Right atrium auricular region (tissue), 2 donors: ENCODE data around the gene CDKN2D. TPM values are rescaled to one million over a fixed set of nuclear protein-coding genes. Genes with fewer than 3 reads are reported as not detected.

Experiments used
- DNase-seq: peaks from one replicate; pipeline ENCODE4 v3.0.0-alpha.2; 2019; ENCODE audit warnings: low spot score
- H3K27ac ChIP-seq, 2 donors: fragments of 200-600 bp; sonication (generic); 1 replicate in 1 of 2; 2 replicates in 1 of 2; pipeline ENCODE4 v1.5.1; 2016 to 2019
- H3K27me3 ChIP-seq, 2 donors: fragments of 200-600 bp; sonication (generic); one replicate each; pipeline versions ENCODE4 v1.5.1 to v1.6.0; 2017 to 2019
- H3K36me3 ChIP-seq: fragments of 200-600 bp; sonication (generic); one replicate; pipeline ENCODE4 v1.5.1; 2016
- H3K4me1 ChIP-seq, 2 donors: fragments of 200-600 bp; sonication (generic); one replicate each; pipeline versions ENCODE4 v1.5.1 to v1.6.0; 2017 to 2019
- H3K4me3 ChIP-seq, 2 donors: fragments of 200-600 bp; sonication (generic); 1 replicate in 1 of 2; 2 replicates in 1 of 2; pipeline ENCODE4 v1.5.1; 2017 to 2019; ENCODE audit warnings: mild to moderate bottlenecking in 1 of 2, moderate library complexity in 1 of 2
- H3K9me3 ChIP-seq, 2 donors: fragments of 200-600 bp; sonication (generic); one replicate each; pipeline ENCODE4 v1.5.1; 2019
- total RNA-seq, 2 donors: library from RNA; depleted of rRNA; stranded (reverse); fragments of >200 nt; gene quantifications; one replicate each; pipeline ENCODE4 v1.1.0, GENCODE V29; 2016
- TF ChIP-seq, protein P1 (sequence below), 2 donors: fragments of 200-600 bp; sonication (generic); IDR thresholded peaks; one replicate each; pipeline ENCODE4 v1.5.1; 2019; ENCODE audit warnings: antibody characterized with exemption in 2 of 2

CDKN2D gene
- total RNA-seq, 2 donors from 2014 or later = 4.4 to 4.6 TPM

DNA sequence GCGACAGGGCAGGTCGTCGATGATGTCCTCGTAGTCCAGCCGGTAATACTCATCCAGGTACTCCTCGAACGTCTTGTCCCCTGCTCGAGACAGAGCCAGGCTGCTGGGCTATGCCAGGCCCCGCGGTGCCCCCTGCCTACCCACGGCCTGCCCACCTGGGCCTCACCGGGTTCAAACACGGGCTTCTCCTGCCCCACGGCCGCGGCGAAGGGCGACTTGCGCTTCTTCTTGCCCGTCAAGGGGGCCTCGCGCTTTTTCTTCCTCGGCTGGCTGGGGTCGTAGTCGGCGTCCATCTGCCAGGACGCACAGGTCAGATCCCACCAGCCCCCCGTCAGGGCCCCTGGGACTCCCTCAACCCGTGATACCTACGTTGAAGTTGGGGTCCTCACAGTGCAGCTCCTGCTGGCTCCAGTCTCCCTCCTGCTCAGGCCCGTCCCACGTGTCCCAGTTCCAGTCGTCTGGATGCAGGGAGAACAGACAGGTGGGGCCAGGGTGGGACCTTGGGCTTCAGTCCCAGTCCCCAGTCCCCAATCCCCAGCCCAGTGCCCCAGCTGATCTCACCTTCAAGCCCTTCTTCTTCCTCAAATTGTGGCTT lies 11.1 kb downstream of the CDKN2D start:
- peaks cover 73% of the 10 kb centered on the region for H3K36me3 ChIP-seq
- no peaks in the 10 kb centered on the region for H3K4me1 ChIP-seq
- H3K27me3 ChIP-seq = no peaks in the 10 kb centered on the region
- no peak for DNase-seq
- TF ChIP-seq, protein P1, sequence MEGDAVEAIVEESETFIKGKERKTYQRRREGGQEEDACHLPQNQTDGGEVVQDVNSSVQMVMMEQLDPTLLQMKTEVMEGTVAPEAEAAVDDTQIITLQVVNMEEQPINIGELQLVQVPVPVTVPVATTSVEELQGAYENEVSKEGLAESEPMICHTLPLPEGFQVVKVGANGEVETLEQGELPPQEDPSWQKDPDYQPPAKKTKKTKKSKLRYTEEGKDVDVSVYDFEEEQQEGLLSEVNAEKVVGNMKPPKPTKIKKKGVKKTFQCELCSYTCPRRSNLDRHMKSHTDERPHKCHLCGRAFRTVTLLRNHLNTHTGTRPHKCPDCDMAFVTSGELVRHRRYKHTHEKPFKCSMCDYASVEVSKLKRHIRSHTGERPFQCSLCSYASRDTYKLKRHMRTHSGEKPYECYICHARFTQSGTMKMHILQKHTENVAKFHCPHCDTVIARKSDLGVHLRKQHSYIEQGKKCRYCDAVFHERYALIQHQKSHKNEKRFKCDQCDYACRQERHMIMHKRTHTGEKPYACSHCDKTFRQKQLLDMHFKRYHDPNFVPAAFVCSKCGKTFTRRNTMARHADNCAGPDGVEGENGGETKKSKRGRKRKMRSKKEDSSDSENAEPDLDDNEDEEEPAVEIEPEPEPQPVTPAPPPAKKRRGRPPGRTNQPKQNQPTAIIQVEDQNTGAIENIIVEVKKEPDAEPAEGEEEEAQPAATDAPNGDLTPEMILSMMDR (IDR thresholded peaks at IDR 0.05) = no peak
- no peak overlapping the region for H3K4me3 ChIP-seq
- no peaks in the 10 kb centered on the region for H3K9me3 ChIP-seq
- no peak overlapping the region for H3K27ac ChIP-seq

DNA sequence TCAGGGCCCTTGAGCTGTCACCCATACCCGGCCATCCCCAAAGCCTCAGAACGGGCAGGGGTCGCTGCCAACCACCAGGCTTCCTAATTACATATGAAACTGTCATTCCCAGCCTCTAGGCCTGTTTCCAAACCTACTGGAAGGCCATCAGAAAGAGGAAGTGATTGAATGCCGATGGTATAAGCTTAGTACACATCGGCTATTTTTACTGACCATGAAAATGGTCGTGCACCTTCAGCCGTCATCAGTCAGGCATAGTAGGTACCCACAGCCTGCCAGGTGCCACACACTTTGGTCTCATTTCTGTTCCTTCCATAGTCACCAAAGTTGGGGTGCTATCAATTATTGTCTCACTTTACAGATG lies 13.2 kb downstream of the CDKN2D start:
- TF ChIP-seq, protein P1 (IDR thresholded peaks at IDR 0.05) = no peak
- Histone ChIP-seq H3K4me3 (no peak overlapping the region), H3K9me3 (no peaks in the 10 kb centered on the region), H3K36me3 (peaks cover 91% of the 10 kb centered on the region), H3K4me1 (no peaks in the 10 kb centered on the region), H3K27ac (no peak overlapping the region), H3K27me3 (no peaks in the 10 kb centered on the region)
- no peak for DNase-seq

DNA sequence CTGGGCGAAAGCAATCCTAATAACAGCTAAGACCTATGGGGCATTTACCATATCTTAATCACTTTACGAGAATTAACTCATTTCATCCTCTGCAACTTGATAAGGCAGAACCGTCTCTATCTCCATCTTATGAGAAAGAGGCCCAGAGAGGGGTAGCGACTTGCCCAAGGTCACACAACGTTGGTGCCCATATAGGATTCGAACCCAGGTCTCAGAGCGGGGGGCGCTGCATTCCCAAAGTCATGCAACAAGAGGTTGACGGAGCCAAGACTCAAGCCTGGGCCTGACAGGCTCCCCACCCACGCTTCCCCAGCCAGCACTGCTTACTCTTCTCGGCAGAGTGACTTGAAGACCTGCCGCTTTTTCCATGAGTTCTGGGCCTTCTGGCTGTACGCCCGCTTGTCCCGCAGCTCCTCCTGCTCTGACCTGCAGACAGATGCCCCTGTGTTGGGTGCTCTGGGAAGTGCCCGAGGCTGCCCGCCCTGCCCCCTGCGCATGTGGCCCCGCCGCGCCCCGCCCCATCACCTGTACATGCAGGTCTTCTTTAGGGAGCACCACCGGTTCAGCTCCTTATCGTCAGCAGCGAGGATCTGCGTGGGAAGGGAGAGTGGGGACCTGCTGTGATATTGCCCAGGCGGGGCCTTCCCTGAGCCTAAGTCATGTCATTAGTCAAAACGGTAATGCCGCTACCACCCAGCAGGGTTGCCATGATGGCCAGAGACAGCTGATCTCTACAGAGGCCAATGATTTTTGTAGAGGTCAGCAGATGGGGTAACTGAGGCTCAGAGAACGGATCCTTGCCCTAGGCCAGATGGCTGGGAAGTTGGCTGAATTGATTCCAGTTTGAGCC lies 13.8 kb downstream of the CDKN2D start:
- no peak overlapping the region for H3K27ac ChIP-seq
- no peak for DNase-seq
- no peaks in the 10 kb centered on the region for H3K9me3 ChIP-seq
- no peak overlapping the region for H3K4me3 ChIP-seq
- TF ChIP-seq, protein P1 (IDR thresholded peaks at IDR 0.05) = no peak
- H3K27me3 ChIP-seq = no peaks in the 10 kb centered on the region
- H3K4me1 ChIP-seq = no peaks in the 10 kb centered on the region
- peaks cover 89% of the 10 kb centered on the region for H3K36me3 ChIP-seq

DNA sequence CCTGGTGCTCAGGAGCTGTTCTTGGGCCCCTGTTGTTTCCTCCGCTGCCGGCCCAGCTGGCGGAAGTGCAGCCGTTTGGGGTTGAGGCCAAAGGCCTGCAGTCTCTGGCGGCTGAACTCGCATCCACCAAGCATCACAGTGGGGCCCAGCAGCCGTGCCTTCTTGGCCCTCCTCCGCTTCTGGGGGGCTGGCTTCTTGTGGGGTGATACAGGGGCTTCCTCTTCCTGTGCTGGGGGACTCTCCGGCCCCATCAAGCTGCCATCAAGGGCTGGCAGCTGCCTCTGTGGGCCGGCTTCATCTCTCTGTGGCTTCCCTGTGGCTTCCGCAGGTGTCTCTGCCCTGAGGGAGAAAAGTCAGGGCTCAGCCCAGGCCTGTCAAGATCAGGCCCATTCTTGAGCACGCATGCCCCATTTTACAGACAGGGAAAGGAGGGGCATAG lies 14.8 kb downstream of the CDKN2D start:
- TF ChIP-seq, protein P1 (IDR thresholded peaks at IDR 0.05) = no peak
- Histone ChIP-seq H3K9me3 (no peaks in the 10 kb centered on the region), H3K27me3 (no peaks in the 10 kb centered on the region), H3K4me3 (no peak overlapping the region), H3K36me3 (peaks cover 89% of the 10 kb centered on the region), H3K4me1 (no peaks in the 10 kb centered on the region), H3K27ac (no peak overlapping the region)
- no peak for DNase-seq

DNA sequence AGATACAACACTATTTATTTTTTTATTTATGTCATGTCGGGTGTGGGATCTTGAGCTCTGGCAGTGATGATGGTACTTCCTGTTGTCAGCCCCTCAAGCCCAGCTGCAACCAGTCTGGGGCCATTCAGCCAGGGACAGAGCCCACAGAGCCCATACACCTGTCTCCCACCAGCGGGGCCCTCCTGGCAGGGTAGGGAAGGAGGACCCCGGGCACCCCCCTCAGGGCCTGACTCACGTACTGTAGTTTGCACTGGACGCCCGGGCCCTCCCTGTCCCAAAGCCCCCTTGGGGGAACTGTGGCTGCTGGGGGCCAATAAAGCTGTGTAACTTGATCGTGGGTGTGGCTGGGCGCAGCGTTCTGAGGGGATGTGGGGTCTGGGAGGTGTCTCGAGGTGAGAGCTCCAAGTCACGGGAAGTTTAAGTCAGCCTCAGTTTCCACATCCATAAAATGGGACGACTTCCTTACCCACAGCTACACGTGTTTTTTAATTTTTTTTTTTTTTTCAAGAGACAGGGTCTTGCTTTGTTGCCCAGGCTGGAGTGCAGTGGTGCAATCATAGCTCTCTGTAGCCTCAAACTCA lies 15.6 kb downstream of the CDKN2D start:
- Histone ChIP-seq H3K4me3 (no peak overlapping the region), H3K27ac (no peak overlapping the region), H3K27me3 (no peaks in the 10 kb centered on the region), H3K4me1 (no peaks in the 10 kb centered on the region), H3K9me3 (no peaks in the 10 kb centered on the region), H3K36me3 (peaks cover 90% of the 10 kb centered on the region)
- TF ChIP-seq, protein P1 (IDR thresholded peaks at IDR 0.05) = no peak
- no peak for DNase-seq
